AG09319 (cell line): ENCODE data around the gene TMEM40.

ENCODE experiments used
- DNase-seq: peaks from one replicate; pipeline ENCODE4 v3.0.0-alpha.2; 2010; ENCODE audit warnings: low read depth; ENCODE audit errors: extremely low read depth
- CTCF ChIP-seq: IDR thresholded peaks from 2 replicates; pipeline ENCODE4 v1.5.1; 2011; ENCODE audit warnings: low read depth, mild to moderate bottlenecking, inconsistent platforms, low read length, moderate library complexity

Gene TMEM40

GRCh38 chr3:12754313-12754712, 4.7 kb downstream of the TMEM40 start:
- no peak for TF ChIP-seq CTCF
- no peak for DNase-seq

- TF ChIP-seq CTCF = no peak
- no peak for DNase-seq
Measured at GRCh38 chr3:12753275-12754028, 5.6 kb downstream of the TMEM40 start.

GRCh38 chr3:12752809-12753208, 6.2 kb downstream of the TMEM40 start:
- TF ChIP-seq CTCF = no peak
- no peak for DNase-seq

GRCh38 chr3:12752102-12752501, 7.0 kb downstream of the TMEM40 start:
- no peak for TF ChIP-seq CTCF
- no peak for DNase-seq

- TF ChIP-seq CTCF = no peak
- no peak for DNase-seq
Measured at GRCh38 chr3:12751571-12751970, 7.5 kb downstream of the TMEM40 start.

GRCh38 chr3:12750658-12751071, 8.4 kb downstream of the TMEM40 start:
- TF ChIP-seq CTCF = no peak

GRCh38 chr3:12750223-12750622, 8.8 kb downstream of the TMEM40 start:
- DNase-seq = peak; percentile 47
- no peak for TF ChIP-seq CTCF

More at GRCh38 chr3:12750658-12751071, 8.4 kb downstream of the TMEM40 start:
- DNase-seq = peak; percentile 70
